Spleen (tissue), 7 donors: ENCODE data around the gene MEGF6.

ENCODE experiments used
- POLR2A ChIP-seq, 3 donors: fragments of 450-650 bp; IDR thresholded peaks; one replicate each; pipeline ENCODE4 v1.5.1; 2017; ENCODE audit warnings: antibody characterized with exemption in 3 of 3, mild to moderate bottlenecking in 1 of 3
- TF ChIP-seq, protein P1 (sequence below), 11 experiments: fragments of 200-600 bp in 7 of 11; fragments of 450-650 bp in 4 of 11; sonication (generic) in 4 of 11; IDR thresholded peaks in 8 of 11; conservative IDR thresholded peaks in 3 of 11; 1 replicate in 7 of 11; 2 replicates in 4 of 11; pipeline versions ENCODE4 v1.4.0 to v1.8.0; 2016 to 2021; ENCODE audit warnings: antibody characterized with exemption in 11 of 11, inconsistent platforms in 4 of 11, mild to moderate bottlenecking in 1 of 11
- donor health status: DM: no; HTN: no; CAD: no; lungs with moderate emphysema.
- donor health status: DM: no; HTN: no; CAD: no.
- donor health status: DM: no; HTN: no; CAD: no.

DNA sequence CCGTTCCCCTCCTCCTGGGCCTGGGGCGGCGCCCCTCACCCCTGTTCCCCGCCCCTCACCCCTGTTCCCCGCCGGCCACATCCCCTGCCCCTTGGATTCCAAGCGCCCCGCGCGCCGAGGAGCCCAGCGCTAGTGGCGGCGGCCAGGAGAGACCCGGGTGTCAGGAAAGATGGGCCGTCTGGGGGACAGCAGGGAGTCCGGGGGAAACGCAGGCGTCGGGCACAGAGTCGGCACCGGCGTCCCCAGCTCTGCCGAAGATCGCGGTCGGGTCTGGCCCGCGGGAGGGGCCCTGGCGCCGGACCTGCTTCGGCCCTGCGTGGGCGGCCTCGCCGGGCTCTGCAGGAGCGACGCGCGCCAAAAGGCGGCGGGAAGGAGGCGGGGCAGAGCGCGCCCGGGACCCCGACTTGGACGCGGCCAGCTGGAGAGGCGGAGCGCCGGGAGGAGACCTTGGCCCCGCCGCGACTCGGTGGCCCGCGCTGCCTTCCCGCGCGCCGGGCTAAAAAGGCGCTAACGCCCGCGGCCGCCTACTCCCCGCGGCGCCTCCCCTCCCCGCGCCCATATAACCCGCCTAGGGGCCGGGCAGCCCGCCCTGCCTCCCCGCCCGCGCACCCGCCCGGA, 40.7 kb upstream of the MEGF6 start, which contains the start of gene TP73:
- TF ChIP-seq POLR2A (IDR thresholded peaks at IDR 0.05): no peak
- TF ChIP-seq, protein P1, sequence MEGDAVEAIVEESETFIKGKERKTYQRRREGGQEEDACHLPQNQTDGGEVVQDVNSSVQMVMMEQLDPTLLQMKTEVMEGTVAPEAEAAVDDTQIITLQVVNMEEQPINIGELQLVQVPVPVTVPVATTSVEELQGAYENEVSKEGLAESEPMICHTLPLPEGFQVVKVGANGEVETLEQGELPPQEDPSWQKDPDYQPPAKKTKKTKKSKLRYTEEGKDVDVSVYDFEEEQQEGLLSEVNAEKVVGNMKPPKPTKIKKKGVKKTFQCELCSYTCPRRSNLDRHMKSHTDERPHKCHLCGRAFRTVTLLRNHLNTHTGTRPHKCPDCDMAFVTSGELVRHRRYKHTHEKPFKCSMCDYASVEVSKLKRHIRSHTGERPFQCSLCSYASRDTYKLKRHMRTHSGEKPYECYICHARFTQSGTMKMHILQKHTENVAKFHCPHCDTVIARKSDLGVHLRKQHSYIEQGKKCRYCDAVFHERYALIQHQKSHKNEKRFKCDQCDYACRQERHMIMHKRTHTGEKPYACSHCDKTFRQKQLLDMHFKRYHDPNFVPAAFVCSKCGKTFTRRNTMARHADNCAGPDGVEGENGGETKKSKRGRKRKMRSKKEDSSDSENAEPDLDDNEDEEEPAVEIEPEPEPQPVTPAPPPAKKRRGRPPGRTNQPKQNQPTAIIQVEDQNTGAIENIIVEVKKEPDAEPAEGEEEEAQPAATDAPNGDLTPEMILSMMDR (IDR thresholded peaks at IDR 0.05 in 8 of 11, conservative IDR thresholded peaks at IDR 0.05 in 3 of 11): no peak
